HG03064 (cell line): ENCODE measurements around the gene PERP.
"Not testable (repeated sequence)": the region's sequence is repeated elsewhere in the genome, so short reads cannot be mapped to it uniquely, and the experiment has no call there.

ENCODE experiments used
- ATAC-seq: cut with Tn5 transposase; IDR thresholded peaks from one replicate; pipeline ENCODE4 v1.9.1; 2021; ENCODE audit warnings: low read depth; ENCODE audit not compliant: unreplicated experiment

PERP gene

GRCh38 chr6:138105880-138106664, 1.1 kb downstream of the PERP start:
- ATAC-seq, result no peak

DNA sequence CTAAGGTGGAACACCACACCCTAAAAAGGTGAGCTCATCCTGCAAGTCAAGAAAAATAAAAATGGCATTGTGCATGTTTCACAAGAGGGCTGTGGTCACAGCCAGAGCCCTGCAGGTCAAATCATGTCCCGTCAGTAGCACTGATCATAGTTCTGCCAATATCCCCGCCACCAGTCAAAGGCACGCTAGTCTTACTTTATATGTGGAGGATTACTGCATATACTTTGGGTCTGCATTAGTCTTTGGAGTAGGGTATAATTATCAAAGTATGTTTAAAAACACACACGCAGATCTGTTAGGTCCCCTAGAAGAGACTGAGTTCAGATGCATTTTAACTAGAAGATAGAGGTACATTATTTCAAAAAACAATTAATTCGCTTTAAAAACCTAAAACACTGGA, 1.8 kb downstream of the PERP start:
- ATAC-seq, result no peak

DNA sequence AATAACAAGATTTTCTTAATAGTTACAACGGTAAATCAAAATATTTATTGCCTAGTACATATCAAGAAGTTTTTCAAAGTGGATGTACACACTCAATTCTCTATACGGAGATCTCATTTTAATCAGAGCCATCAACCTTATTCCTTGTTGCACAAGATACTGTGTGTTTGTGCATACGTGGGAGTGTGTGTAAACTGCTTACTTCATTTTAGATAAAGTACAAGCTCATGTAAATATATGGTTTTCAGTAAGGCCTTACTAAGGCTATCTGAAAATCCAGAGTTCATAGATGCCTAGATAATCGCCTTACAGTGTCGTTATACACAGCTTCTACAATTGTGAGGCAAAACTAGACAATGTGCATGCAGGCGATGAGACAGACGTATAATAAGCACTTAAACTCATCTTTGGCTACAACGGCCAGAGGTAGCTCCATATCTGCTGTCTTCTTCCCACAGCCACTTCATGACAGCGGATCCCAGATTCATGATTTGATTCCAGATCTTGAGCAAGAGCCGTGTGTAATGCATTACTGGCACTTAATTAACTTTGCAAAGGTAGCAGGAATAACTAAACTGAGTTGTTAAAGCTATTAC, 2.5 kb downstream of the PERP start:
- no peak for ATAC-seq

- ATAC-seq, result no peak
Observed at GRCh38 chr6:138103871-138104270, 3.3 kb downstream of the PERP start.

GRCh38 chr6:138101946-138102731, 5.1 kb downstream of the PERP start:
- ATAC-seq, result no peak

DNA sequence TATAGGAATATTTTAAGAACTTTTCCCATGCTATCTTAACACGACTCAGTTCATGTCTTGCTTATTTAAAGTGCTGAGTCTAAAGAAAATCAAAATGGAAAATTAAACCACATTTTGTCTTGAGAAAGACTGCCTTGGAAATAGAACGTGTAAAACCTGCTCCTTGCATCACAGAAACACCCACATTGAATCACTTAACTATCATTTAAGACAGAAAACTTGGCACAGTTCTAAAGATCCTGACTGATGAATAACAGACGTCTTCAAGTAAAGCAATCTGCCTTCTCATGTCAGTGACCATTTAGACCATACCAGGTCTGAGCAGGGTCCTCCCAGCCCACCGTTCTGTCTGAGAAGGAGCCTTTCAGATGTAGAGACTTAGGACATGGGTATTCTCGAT, 7.4 kb downstream of the PERP start:
- no peak for ATAC-seq

DNA sequence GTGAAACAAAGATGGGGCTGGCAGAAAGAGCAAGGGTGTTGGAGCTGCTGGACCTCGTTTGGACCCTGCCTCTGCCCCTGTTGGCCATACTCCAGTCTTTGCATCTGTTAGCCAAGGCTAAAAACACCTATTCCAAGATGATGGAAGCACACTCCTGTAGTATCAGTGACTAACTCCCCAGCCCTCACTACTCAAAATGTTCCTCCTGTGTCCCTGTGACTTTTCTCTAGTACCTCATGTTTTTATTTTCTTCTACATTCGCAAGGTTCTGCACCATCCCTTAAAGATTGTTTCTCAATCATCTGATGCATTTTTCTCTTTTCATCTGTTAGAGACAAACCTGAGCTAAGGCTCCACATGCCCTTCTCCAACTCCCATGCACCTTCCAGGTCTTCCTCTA, 8.9 kb downstream of the PERP start:
- ATAC-seq, result no peak

- no peak for ATAC-seq
Observed at GRCh38 chr6:138094260-138094659, 13.0 kb downstream of the PERP start.

- ATAC-seq, result no peak
Observed at GRCh38 chr6:138093632-138094031, 13.6 kb downstream of the PERP start.

DNA sequence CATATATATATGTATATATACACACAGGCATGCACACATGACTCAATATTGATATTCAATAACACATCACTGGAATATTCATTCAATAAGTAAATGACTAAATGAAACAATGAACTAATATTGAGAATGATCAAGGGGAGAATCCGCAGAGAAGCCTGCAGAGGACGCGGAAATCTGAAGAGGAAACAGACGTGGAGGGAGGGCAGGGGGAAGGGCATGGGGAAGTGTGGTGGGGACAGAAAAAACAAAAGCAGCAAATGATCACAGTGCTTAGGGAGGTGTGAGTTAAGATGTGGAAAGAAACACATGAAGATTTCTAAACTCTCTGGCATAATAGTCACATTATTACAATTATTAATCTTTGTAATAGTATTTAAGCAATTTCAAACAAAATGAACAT, 14.5 kb downstream of the PERP start:
- ATAC-seq, result no peak

- no peak for ATAC-seq
Observed at GRCh38 chr6:138089325-138089724, 17.9 kb downstream of the PERP start.

DNA sequence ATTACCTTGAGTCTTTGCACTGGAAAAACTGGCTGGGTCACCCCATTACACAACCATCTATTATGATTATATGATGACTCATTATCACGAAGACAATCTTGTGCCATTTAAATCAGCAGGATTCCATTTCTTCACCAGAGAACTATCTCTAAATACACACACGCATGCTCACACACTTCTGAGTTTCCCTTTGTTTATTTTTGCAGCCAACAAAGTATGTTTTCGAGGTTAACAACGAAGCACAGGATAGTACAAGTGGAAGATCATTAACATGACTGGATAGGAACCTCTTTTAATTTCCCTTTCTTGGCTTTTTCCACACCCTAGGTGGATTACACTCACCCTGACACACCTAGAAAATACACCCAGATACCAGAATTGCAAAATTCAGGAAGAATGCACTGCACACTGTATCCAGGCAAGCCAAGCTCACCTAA, 18.9 kb downstream of the PERP start:
- no peak for ATAC-seq

GRCh38 chr6:138087593-138088325, 19.5 kb downstream of the PERP start:
- ATAC-seq, result no peak

DNA sequence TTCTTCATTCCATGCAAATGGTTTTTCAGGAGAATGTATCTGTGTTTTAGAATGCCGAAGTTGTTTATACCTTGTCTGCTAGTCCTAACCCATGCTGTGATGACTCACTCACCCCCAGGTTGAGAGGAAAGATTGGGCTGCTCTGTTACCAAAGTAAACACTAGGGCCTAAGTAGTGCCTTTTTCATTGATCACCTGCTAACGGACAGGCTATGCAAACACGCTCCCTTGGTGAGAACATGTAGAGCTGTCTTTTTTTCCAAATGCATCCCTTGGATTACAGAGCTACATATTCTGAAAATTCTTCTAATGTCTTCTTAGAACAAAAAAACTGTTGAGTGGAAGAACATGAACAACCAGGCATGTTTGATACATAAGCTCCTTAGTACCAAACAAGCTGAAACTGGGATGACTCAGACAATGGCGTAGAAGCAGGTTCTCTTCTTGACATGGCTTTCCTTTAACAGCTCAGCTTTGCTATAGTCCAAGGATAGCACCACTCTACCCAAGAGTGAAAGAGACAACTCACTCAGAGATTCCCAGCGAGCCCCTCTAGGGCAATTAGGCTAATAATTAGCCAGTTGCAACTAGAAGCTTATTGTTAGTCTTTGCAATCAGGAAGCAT, 20.5 kb downstream of the PERP start:
- ATAC-seq, result no peak

DNA sequence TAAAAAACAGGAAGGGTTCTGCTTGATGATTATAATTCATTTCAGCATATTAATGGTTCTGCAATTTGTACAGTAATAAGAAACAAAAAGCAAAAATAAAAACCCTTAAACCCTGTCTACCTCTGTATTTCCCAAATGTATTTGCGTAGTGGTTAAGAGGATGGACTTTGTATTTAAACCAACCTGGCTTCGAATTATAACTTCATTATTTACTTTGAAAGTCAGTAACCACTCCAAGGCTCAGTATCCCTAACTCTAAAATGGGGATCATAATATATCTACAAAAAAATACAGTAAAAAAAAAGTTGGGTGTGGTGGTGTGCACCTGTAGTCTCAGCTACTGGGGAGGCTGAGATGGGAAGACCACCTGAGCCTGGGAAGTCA, 21.4 kb downstream of the PERP start:
- no peak for ATAC-seq

- ATAC-seq, result no peak
Observed at GRCh38 chr6:138084904-138085838, 22.0 kb downstream of the PERP start.

DNA sequence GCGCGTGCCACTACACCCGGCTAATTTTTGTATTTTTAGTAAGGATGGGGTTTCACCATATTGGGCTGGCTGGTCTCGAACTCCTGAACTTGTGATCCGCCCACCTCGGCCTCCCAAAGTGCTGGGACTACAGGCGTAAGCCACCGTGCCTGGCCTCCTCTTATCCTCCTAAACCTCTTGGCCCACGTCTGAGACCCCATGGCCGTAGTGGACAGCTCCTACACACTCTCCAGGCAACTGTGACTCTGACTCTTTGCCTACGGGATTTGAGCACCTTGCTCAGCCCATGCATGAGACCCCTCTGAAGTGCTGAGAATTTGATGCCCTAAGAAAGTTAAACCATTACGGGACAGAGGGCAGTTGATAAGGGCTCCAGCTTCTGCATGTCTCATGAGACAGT, 25.0 kb downstream of the PERP start:
- no peak for ATAC-seq

GRCh38 chr6:138079556-138079955, 27.7 kb downstream of the PERP start:
- ATAC-seq, result not testable (repeated sequence)

DNA sequence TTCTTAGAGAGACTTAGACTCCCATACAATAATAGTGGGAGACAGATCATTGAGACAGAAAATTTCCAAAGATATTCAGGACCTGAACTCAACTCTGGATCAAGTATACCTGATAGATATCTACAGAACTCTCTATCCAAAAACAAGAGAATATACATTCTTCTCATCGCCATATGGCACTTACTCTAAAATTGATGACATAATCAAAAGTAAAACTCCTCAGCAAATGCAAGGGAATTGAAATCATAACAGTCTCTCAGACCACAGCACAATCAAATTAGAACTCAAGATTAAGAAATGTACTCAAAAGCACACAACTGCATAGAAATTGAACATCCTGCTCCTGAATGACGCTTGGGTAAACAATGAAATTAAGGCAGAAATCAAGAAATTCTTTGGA, 28.7 kb downstream of the PERP start:
- no peak for ATAC-seq
